ENCODE data around the gene NUF2. TPM values are rescaled to one million over a fixed set of nuclear protein-coding genes. Genes with fewer than 3 reads are reported as not detected.

NUF2 gene
- total and polyA plus RNA-seq, 2 of the 4 experiments (the other 2 are of a cell fraction), result 13.0 to 18.5 TPM

DNA sequence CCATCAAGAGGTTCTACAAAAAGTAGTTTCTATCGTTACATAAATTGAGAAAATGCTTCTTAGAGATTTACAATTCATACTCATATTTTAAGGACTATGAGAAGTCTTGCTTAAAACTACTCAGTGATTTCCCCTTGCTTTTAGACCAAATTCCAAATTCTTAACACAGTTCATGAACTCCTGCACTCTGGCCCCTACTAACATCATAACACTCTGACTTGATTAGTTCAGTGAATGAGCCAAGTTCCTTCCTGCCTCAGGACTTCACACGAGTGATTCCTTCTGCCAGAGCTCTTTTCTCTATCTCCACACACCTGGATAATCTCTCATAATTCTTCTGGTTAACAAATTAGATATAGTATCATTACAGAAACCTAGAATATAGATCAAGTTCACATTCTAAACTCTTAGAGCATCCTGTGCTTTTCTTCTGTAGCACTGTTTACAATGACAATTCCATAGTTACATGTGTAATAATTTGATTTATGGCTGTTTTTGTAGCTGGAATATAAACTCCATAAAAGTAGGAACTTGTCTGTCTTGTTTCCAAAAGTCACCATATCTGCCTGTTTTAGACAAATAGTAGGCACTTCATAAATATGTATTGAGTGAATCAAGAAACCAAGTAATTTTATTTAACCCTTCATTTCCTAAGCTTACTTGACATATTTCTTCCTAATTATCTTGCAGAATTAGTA, 59.9 kb downstream of the NUF2 start:
- Histone ChIP-seq H3K23ac (ENCODE audit: low read depth, low read length) (no peak overlapping the region), H3K14ac (replicated peaks; ENCODE audit: low read depth, low read length) (no peak overlapping the region), H2BK5ac (ENCODE audit: low read depth, low read length, poor library complexity, severe bottlenecking) (no peak overlapping the region), H2BK20ac (ENCODE audit: low read depth, low read length) (no peak overlapping the region), H2AK5ac (ENCODE audit: low read depth, low read length) (no peak overlapping the region), H3K27ac (ENCODE audit: insufficient read depth, low read length) (no peak overlapping the region), H4K5ac (ENCODE audit: low read depth, low read length) (no peak overlapping the region), H2AK9ac (replicated peaks; ENCODE audit: low read depth, low read length, poor library complexity) (no peak overlapping the region), H3K9me1 (ENCODE audit: insufficient read depth, low read length) (no peaks in the 10 kb centered on the region), H3K27me3 (ENCODE audit: control insufficient read depth, insufficient read depth, low read length) (no peaks in the 10 kb centered on the region), H3K79me1 (ENCODE audit: low read depth in 1 of 2, low read length in 2 of 2) (no peaks in the 10 kb centered on the region), H3K36me3 (ENCODE audit: control insufficient read depth, insufficient read depth, low read length) (no peaks in the 10 kb centered on the region), H4K20me1 (ENCODE audit: insufficient read depth, low read length) (no peaks in the 10 kb centered on the region), H3K9ac (ENCODE audit: low read depth, low read length) (no peak overlapping the region), H3K18ac (ENCODE audit: low read depth, low read length) (no peak overlapping the region), H4K8ac (ENCODE audit: low read depth in 2 of 2, low read length in 2 of 2) (no peak overlapping the region), H3K9me3 (ENCODE audit: control insufficient read depth, insufficient read depth, low read length) (no peaks in the 10 kb centered on the region), H3K4ac (ENCODE audit: low read depth, low read length) (no peak overlapping the region), H2BK120ac (ENCODE audit: low read depth, low read length) (no peak overlapping the region), H3K4me1 (ENCODE audit: control insufficient read depth, insufficient read depth, low read length) (no peaks in the 10 kb centered on the region), H2BK15ac (ENCODE audit: low read depth, low read length) (no peak overlapping the region), H3K4me2 (ENCODE audit: low read depth, low read length) (no peak overlapping the region), H4K91ac (ENCODE audit: insufficient read depth, low read depth, low read length) (no peak overlapping the region), H3K56ac (ENCODE audit: extremely low read depth, insufficient read depth, low read length) (no peak overlapping the region), H3K4me3 (ENCODE audit: insufficient read depth, low read depth, low read length) (no peak overlapping the region), H2AFZ (replicated peaks; ENCODE audit: low read length, poor library complexity) (no peak overlapping the region)
- dilution Hi-C loops (cut with HindIII; ENCODE audit: low sequenced_read_pairs, unreplicated experiment), result no loop called here
- ChIA-PET POLR2A (ENCODE audit: unreplicated experiment) (no interaction called here), CTCF (no interaction called here)
- TF ChIP-seq CTCF (conservative IDR thresholded peaks at IDR 0.05; ENCODE audit: low read depth, low read length), result no peak
- TF ChIP-seq POLR2A (IDR thresholded peaks at IDR 0.05; ENCODE audit: low read depth, low read length), result no peak
- TF ChIP-seq MAFK (IDR thresholded peaks at IDR 0.05; ENCODE audit: low read depth, low read length), result no peak
- no peak for TF ChIP-seq MXI1 (IDR thresholded peaks at IDR 0.05; ENCODE audit: borderline replicate concordance, low read depth, low read length)
- no peak for TF ChIP-seq SMC3 (IDR thresholded peaks at IDR 0.05; ENCODE audit: low read depth, low read length)
- TF ChIP-seq CEBPB (IDR thresholded peaks at IDR 0.05; ENCODE audit: low read depth, low read length), result no peak
- TF ChIP-seq RCOR1 (IDR thresholded peaks at IDR 0.05; ENCODE audit: insufficient replicate concordance, low read length), result no peak
- no peak for TF ChIP-seq NFE2L2 (IDR thresholded peaks at IDR 0.05; ENCODE audit: low read depth, low read length)
- no peak for DNase-seq
- in situ Hi-C loops (cut with MboI; ENCODE audit: low sequenced_read_pairs), result no loop called here
- WGBS, 2 experiments (ENCODE audit: extremely low coverage in 2 of 2, insufficient read length in 1 of 2), result no CpG with 5 or more reads among the region's 2 CpGs
- no peak for ATAC-seq (ENCODE audit: low read depth)
- no TSS peak for BruUV-seq (replicated peaks)
- intact Hi-C loops (cut with micrococcal nuclease), result no loop called here
